ENCODE measurements around the gene MPPED1. TPM values are rescaled to one million over a fixed set of nuclear protein-coding genes. Genes with fewer than 3 reads are reported as not detected.
A peak's percentile ranks its signal among the peaks of the same experiment; 100 is the strongest.

Gene MPPED1
- total RNA-seq, 2 donors from 2014 or later, result not detected

GRCh38 chr22:43554694-43555365 is 143.0 kb downstream of the MPPED1 start:
- Mint-ChIP-seq H3K27ac (no peak overlapping the region), H3K4me1 (ENCODE audit: low read depth in 2 of 2) (no peaks in the 10 kb centered on the region), H3K36me3 (no peaks in the 10 kb centered on the region), H3K27me3 (peaks cover 0 to 10% of the 10 kb centered on the region in 2 donors), H3K4me3 (no peak overlapping the region), H3K9me3 (no peaks in the 10 kb centered on the region)
- ATAC-seq (no peak), DNase-seq (ENCODE audit: low spot score) (no peak)

DNA sequence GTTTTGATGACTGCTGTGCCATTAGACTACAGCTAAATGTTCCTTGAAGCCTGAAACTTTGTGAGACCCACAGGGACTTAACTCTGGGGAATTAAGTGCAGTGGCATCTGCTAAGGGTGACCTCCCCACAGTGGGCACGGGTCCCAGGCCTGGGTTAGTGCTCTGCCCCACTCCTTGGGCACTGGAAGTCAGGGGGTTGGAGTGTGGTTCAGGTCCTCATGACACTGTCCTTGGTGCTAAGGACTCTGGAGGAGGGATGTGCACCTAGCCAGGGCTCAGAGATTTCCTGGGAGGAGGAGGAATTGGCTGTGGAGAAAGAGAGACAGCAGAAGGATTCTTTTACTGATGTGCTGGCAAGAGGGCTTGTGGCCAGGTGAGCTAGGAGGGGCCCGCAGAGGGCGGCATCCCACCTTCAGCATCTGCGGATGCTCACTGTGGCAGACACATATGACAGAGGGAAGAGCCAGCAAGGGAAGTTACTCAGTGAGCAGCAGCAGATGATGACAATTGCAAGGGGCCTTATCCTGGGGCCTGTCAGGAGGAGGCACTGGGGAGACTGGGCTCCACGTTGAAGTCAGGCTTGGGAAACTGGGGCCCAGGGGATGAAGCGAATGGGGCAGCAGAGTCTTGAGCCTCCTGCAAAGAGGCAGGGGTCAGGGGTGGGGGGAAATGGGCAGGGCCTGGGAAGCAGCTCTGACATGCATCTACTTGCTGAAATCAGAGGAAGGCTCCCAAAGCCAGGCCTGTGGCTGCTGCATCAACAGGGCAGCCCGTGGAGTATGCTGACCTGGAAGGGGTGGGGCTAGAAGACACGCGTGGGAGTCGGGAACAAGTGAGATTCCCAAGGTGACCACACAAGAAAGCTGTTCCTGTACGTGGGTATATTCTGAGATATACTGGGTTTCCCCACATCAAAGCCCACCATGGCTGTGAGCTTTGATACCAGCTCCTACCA is 144.0 kb downstream of the MPPED1 start:
- H3K27ac Mint-ChIP-seq, result no peak overlapping the region
- DNase-seq (ENCODE audit: low spot score) (no peak), ATAC-seq (peak; percentile 9 to 36)
- H3K27me3 Mint-ChIP-seq, result peaks cover 0 to 10% of the 10 kb centered on the region in 2 donors
- no peaks in the 10 kb centered on the region for H3K4me1 Mint-ChIP-seq (ENCODE audit: low read depth in 2 of 2)
- no peak overlapping the region for H3K4me3 Mint-ChIP-seq
- no peaks in the 10 kb centered on the region for H3K9me3 Mint-ChIP-seq
- no peaks in the 10 kb centered on the region for H3K36me3 Mint-ChIP-seq

Other genes with a start within 250 kb of the MPPED1 start
- gene TTLL12, start 224.9 kb upstream of the MPPED1 start, total RNA-seq, result 10 to 100 TPM; 23.6 to 79.0 TPM
- under 1 TPM in 1 of 2 donors, not detected in 1; 0.14 TPM for gene SCUBE1, start 68.6 kb upstream of the MPPED1 start, total RNA-seq

All from natural killer cell treated with Interleukin-12 subunit alpha and Interleukin-12 subunit beta and Interleukin-15 and Interleukin-18, amount 100 ng/mL, for 72 hours (primary cell).